Trophoblast cell (in vitro differentiated cells and primary cell): Measurements from ENCODE around the gene MRPS21. TPM values are rescaled to one million over a fixed set of nuclear protein-coding genes. Genes with fewer than 3 reads are reported as not detected.

Source experiments
- DNase-seq, 2 donors: peaks; one replicate each; pipeline ENCODE4 v3.0.0-alpha.2; 2016
- H2AFZ ChIP-seq: 2 replicates; pipeline ENCODE4 v1.6.1; 2013; ENCODE audit warnings: low read length, moderate library complexity, mild to moderate bottlenecking; ENCODE audit not compliant: insufficient read depth, poor library complexity
- H2AK5ac ChIP-seq: 2 replicates; pipeline ENCODE4 v1.6.1; 2013; ENCODE audit warnings: mild to moderate bottlenecking, low read length
- H2BK120ac ChIP-seq: 2 replicates; pipeline ENCODE4 v1.6.1; 2013; ENCODE audit warnings: low read length, mild to moderate bottlenecking, moderate library complexity; ENCODE audit not compliant: insufficient read depth, poor library complexity
- H2BK12ac ChIP-seq: 2 replicates; pipeline ENCODE4 v1.6.1; 2013; ENCODE audit warnings: mild to moderate bottlenecking, low read length, moderate library complexity
- H2BK5ac ChIP-seq: 2 replicates; pipeline ENCODE4 v1.6.1; 2013; ENCODE audit warnings: low read length, low read depth, moderate library complexity, mild to moderate bottlenecking; ENCODE audit not compliant: poor library complexity
- H3K14ac ChIP-seq: 2 replicates; pipeline ENCODE4 v1.6.1; 2013; ENCODE audit warnings: mild to moderate bottlenecking, low read length
- H3K18ac ChIP-seq: 2 replicates; pipeline ENCODE4 v1.6.1; 2013; ENCODE audit warnings: mild to moderate bottlenecking, low read length
- H3K23ac ChIP-seq: 2 replicates; pipeline ENCODE4 v1.6.1; 2013; ENCODE audit warnings: low read length
- H3K27ac ChIP-seq: 2 replicates; pipeline ENCODE4 v1.5.1; 2013; ENCODE audit warnings: low read depth, mild to moderate bottlenecking, inconsistent platforms, low read length, moderate library complexity
- H3K27me3 ChIP-seq: 2 replicates; pipeline ENCODE4 v1.6.1; 2013; ENCODE audit warnings: inconsistent platforms, mild to moderate bottlenecking, low read length, moderate library complexity; ENCODE audit not compliant: insufficient read depth
- H3K36me3 ChIP-seq, 2 experiments: 1 replicate in 1 of 2; 2 replicates in 1 of 2; pipeline ENCODE4 v1.6.1; 2013; ENCODE audit warnings: low read length in 2 of 2, mild to moderate bottlenecking in 2 of 2, moderate library complexity in 1 of 2; ENCODE audit not compliant: insufficient read depth in 2 of 2, control insufficient read depth in 1 of 2
- H3K4ac ChIP-seq: 2 replicates; pipeline ENCODE4 v1.6.1; 2013; ENCODE audit warnings: low read depth, mild to moderate bottlenecking, low read length, moderate library complexity
- H3K4me1 ChIP-seq, 2 experiments: 1 replicate in 1 of 2; 2 replicates in 1 of 2; pipeline ENCODE4 v1.6.1; 2013; ENCODE audit warnings: low read length in 2 of 2, mild to moderate bottlenecking in 2 of 2, moderate library complexity in 1 of 2; ENCODE audit not compliant: insufficient read depth in 2 of 2, control insufficient read depth in 1 of 2
- H3K4me2 ChIP-seq: 2 replicates; pipeline ENCODE4 v1.6.1; 2013; ENCODE audit warnings: inconsistent platforms, mild to moderate bottlenecking, low read length, moderate library complexity
- H3K4me3 ChIP-seq: 2 replicates; pipeline ENCODE4 v1.5.1; 2013; ENCODE audit warnings: mild to moderate bottlenecking, low read depth, low read length, inconsistent platforms
- H3K79me1 ChIP-seq: one replicate; pipeline ENCODE4 v1.6.1; 2013; ENCODE audit warnings: low read length
- H3K79me2 ChIP-seq: 2 replicates; pipeline ENCODE4 v1.6.1; 2013; ENCODE audit warnings: low read length, mild to moderate bottlenecking; ENCODE audit not compliant: control insufficient read depth, insufficient read depth, poor library complexity
- H3K9ac ChIP-seq: 2 replicates; pipeline ENCODE4 v1.6.1; 2013; ENCODE audit warnings: mild to moderate bottlenecking, low read length
- H3K9me3 ChIP-seq: 2 replicates; pipeline ENCODE4 v1.6.1; 2013; ENCODE audit warnings: low read depth, mild to moderate bottlenecking, control low read depth, inconsistent platforms, low read length; ENCODE audit not compliant: insufficient read depth
- H4K12ac ChIP-seq: 2 replicates; pipeline ENCODE4 v1.6.1; 2013; ENCODE audit warnings: low read depth, mild to moderate bottlenecking, low read length, moderate library complexity
- H4K8ac ChIP-seq: 2 replicates; pipeline ENCODE4 v1.6.1; 2013; ENCODE audit warnings: low read depth, mild to moderate bottlenecking, low read length, moderate library complexity
- H4K91ac ChIP-seq: one replicate; pipeline ENCODE4 v1.6.1; 2013; ENCODE audit warnings: low read depth, mild to moderate bottlenecking, low read length, moderate library complexity
- WGBS: extraction: QIAGEN DNeasy Blood & Tissue Kit; methylation state at CpG from one replicate; pipeline ENCODE4 v1.1.7; 2013; ENCODE audit warnings: missing lambda C conversion rate; ENCODE audit not compliant: insufficient read length, insufficient coverage; ENCODE audit errors: extremely low coverage; 5-methylcytosine and 5-hydroxymethylcytosine counted together
- polyA plus RNA-seq: library from polyadenylated mRNA; stranded (reverse); fragments of 200-250 nt; gene quantifications from 2 replicates; pipeline ENCODE4 v1.2.3, GENCODE V29; 2013

MRPS21 gene
- polyA plus RNA-seq: 86.6 and 91.4 TPM in 2 replicates

GRCh38 chr1:150293433-150294253 is at the start of gene MRPS21:
MRPS21 (plus strand) TSS chr1:150293861; CDS start chr1:150294367, 506 bp downstream.
- WGBS: no CpG with 5 or more reads among the region's 43 CpGs
- Histone ChIP-seq H4K12ac (peak within 1 kb of the TSS; percentile 48), H3K23ac (no peak within 1 kb of the TSS), H3K27me3 (no peaks in the 10 kb centered on the region), H3K9ac (peak within 1 kb of the TSS; percentile 81), H4K8ac (peak within 1 kb of the TSS; percentile 82), H3K79me1 (peaks cover 3% of the 10 kb centered on the region), H3K4me3 (peak within 1 kb of the TSS; percentile 88), H2AFZ (peak within 1 kb of the TSS; percentile 35), H3K4ac (peak within 1 kb of the TSS; percentile 80), H4K91ac (peak within 1 kb of the TSS; percentile 41), H2BK120ac (no peak within 1 kb of the TSS), H2BK5ac (no peak within 1 kb of the TSS), H3K79me2 (peaks cover 3% of the 10 kb centered on the region), H3K27ac (no peak within 1 kb of the TSS), H2AK5ac (no peak within 1 kb of the TSS), H3K4me2 (peak within 1 kb of the TSS; percentile 92), H3K36me3 (peaks cover 12 to 14% of the 10 kb centered on the region in 2 experiments), H3K18ac (peak within 1 kb of the TSS; percentile 50), H3K4me1 (peaks cover 0 to 5% of the 10 kb centered on the region in 2 experiments), H3K14ac (peak within 1 kb of the TSS; percentile 54), H3K9me3 (peaks cover 2% of the 10 kb centered on the region), H2BK12ac (no peak within 1 kb of the TSS)
- peak; percentile 88 to 96 for DNase-seq

- Histone ChIP-seq H2BK5ac (no peak overlapping the region), H3K9me3 (no peaks in the 10 kb centered on the region), H3K4me3 (no peak overlapping the region), H3K14ac (no peak overlapping the region), H3K27me3 (no peaks in the 10 kb centered on the region), H3K9ac (no peak overlapping the region), H4K91ac (no peak overlapping the region), H3K4me2 (no peak overlapping the region), H2BK12ac (no peak overlapping the region), H3K18ac (no peak overlapping the region), H3K27ac (no peak overlapping the region), H3K79me2 (no peaks in the 10 kb centered on the region), H3K4ac (no peak overlapping the region), H4K8ac (no peak overlapping the region), H2AK5ac (no peak overlapping the region), H3K23ac (no peak overlapping the region), H3K4me1 (no peaks in the 10 kb centered on the region), H2AFZ (no peak overlapping the region), H4K12ac (no peak overlapping the region), H3K79me1 (no peaks in the 10 kb centered on the region), H2BK120ac (no peak overlapping the region), H3K36me3 (no peaks in the 10 kb centered on the region)
- WGBS: no CpG with 5 or more reads among the region's 2 CpGs
- DNase-seq: no peak
Observed at GRCh38 chr1:150249936-150250335, 43.7 kb upstream of the MRPS21 start.

- Histone ChIP-seq H4K91ac (peak overlapping the region; percentile 13), H3K23ac (no peak overlapping the region)
- whole genome bisulfite sequencing: no CpG with 5 or more reads among the region's 1 CpG
Observed at GRCh38 chr1:150256198-150256553, 37.5 kb upstream of the MRPS21 start.

GRCh38 chr1:150256554-150257341 is 36.9 kb upstream of the MRPS21 start:
- H3K79me1 ChIP-seq: peaks cover 15% of the 10 kb centered on the region
- H3K27me3 ChIP-seq: no peaks in the 10 kb centered on the region
- peak in 1 of 2 donors; percentile 12 for DNase-seq
- no peaks in the 10 kb centered on the region for H3K79me2 ChIP-seq
- peak overlapping the region; percentile 40 for H2BK120ac ChIP-seq
- peaks cover 27 to 36% of the 10 kb centered on the region in 2 experiments for H3K4me1 ChIP-seq
- peak overlapping the region; percentile 6 for H4K12ac ChIP-seq
- no peak overlapping the region for H3K4ac ChIP-seq
- WGBS: no CpG with 5 or more reads among the region's 14 CpGs
- no peaks in the 10 kb centered on the region for H3K9me3 ChIP-seq
- no peak overlapping the region for H3K4me3 ChIP-seq
- H2AK5ac ChIP-seq: no peak overlapping the region
- H2BK5ac ChIP-seq: peak overlapping the region; percentile 0
- H3K27ac ChIP-seq: peak overlapping the region; percentile 41
- H4K91ac ChIP-seq: peak overlapping the region; percentile 13
- H2AFZ ChIP-seq: no peak overlapping the region
- peak overlapping the region; percentile 19 for H3K18ac ChIP-seq
- peak overlapping the region; percentile 42 for H3K4me2 ChIP-seq
- H2BK12ac ChIP-seq: no peak overlapping the region
- H3K14ac ChIP-seq: no peak overlapping the region
- H3K36me3 ChIP-seq: no peaks in the 10 kb centered on the region
- H4K8ac ChIP-seq: peak overlapping the region; percentile 25
- H3K9ac ChIP-seq: no peak overlapping the region
- no peak overlapping the region for H3K23ac ChIP-seq

More at GRCh38 chr1:150256198-150256553, 37.5 kb upstream of the MRPS21 start:
- peak overlapping the region; percentile 42 for H3K4me2 ChIP-seq
- no peak overlapping the region for H3K14ac ChIP-seq
- H2AK5ac ChIP-seq: no peak overlapping the region
- no peak overlapping the region for H3K4me3 ChIP-seq
- no peaks in the 10 kb centered on the region for H3K36me3 ChIP-seq
- peaks cover 15% of the 10 kb centered on the region for H3K79me1 ChIP-seq
- H4K12ac ChIP-seq: no peak overlapping the region
- H2BK120ac ChIP-seq: no peak overlapping the region
- H3K9ac ChIP-seq: no peak overlapping the region
- no peak overlapping the region for H2BK12ac ChIP-seq
- H3K27ac ChIP-seq: peak overlapping the region; percentile 41
- no peak overlapping the region for H2BK5ac ChIP-seq
- H3K18ac ChIP-seq: no peak overlapping the region
- no peak for DNase-seq
- peak overlapping the region; percentile 8 for H4K8ac ChIP-seq
- H3K27me3 ChIP-seq: no peaks in the 10 kb centered on the region
- H3K4me1 ChIP-seq: peaks cover 27 to 36% of the 10 kb centered on the region in 2 experiments
- H3K4ac ChIP-seq: no peak overlapping the region
- H3K9me3 ChIP-seq: no peaks in the 10 kb centered on the region
- no peaks in the 10 kb centered on the region for H3K79me2 ChIP-seq
- no peak overlapping the region for H2AFZ ChIP-seq
